ENCODE results near the gene PROC.
"Not testable (repeated sequence)": the region's sequence is repeated elsewhere in the genome, so short reads cannot be mapped to it uniquely, and the experiment has no call there.

Gene PROC

GRCh38 chr2:127428057-127428814, 10.0 kb downstream of the PROC start:
- DNase-seq = no peak

DNA sequence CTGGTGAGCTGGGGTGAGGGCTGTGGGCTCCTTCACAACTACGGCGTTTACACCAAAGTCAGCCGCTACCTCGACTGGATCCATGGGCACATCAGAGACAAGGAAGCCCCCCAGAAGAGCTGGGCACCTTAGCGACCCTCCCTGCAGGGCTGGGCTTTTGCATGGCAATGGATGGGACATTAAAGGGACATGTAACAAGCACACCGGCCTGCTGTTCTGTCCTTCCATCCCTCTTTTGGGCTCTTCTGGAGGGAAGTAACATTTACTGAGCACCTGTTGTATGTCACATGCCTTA, 10.5 kb downstream of the PROC start:
- no peak for DNase-seq

- no peak for DNase-seq
These were observed 11.1 kb downstream of the PROC start for GRCh38 chr2:127429291-127429690.

DNA sequence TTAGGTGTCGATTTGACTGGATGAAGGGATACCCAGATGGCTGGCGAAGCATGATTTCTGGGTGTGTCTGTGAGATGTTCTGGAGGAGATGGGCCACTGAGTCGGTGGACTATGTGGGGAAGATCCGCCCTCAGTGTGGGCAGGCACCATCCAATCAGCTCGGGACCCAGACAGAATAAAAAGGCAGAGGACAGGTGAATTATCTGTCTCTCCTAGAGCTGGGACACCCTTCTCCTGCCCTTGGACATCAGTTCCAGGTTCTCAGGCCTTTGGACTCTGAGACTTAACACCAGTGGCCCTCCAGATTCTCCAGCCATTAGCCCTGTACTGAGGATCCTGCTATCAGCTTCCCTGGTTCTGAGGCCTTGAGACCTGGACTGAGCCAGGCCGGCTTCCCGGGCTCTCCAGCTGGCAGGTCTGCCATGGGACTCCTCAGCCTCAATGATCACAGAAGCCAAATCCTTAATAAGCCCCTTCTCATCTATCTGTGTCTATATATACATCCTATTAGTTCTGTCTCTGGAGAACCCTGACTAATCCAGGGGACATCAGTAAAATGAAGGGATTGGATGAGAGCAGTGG, 11.7 kb downstream of the PROC start:
- no peak for DNase-seq

- DNase-seq = no peak
These were observed 13.3 kb downstream of the PROC start for GRCh38 chr2:127431408-127432023.

DNA sequence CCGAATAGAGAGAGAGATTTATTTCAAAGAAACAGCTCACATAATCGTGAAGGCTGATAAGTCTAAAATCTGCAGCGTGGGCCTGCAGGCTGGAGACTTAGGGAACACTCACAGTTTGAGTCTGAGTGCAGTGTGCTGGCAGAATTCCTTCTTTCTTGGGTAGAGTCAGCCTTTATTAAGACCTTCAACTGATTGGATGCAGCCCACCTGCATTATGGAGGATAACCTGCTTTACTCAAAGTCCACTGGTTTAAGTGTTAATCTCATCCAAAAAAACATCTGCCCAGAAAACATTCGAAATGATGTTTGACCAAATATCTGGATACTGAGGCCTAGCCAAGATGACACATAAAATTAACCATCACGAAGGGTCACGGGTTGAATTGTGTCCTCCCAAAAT, 16.3 kb downstream of the PROC start:
- no peak for DNase-seq

GRCh38 chr2:127437056-127437455, 18.8 kb downstream of the PROC start:
- no peak for DNase-seq

DNA sequence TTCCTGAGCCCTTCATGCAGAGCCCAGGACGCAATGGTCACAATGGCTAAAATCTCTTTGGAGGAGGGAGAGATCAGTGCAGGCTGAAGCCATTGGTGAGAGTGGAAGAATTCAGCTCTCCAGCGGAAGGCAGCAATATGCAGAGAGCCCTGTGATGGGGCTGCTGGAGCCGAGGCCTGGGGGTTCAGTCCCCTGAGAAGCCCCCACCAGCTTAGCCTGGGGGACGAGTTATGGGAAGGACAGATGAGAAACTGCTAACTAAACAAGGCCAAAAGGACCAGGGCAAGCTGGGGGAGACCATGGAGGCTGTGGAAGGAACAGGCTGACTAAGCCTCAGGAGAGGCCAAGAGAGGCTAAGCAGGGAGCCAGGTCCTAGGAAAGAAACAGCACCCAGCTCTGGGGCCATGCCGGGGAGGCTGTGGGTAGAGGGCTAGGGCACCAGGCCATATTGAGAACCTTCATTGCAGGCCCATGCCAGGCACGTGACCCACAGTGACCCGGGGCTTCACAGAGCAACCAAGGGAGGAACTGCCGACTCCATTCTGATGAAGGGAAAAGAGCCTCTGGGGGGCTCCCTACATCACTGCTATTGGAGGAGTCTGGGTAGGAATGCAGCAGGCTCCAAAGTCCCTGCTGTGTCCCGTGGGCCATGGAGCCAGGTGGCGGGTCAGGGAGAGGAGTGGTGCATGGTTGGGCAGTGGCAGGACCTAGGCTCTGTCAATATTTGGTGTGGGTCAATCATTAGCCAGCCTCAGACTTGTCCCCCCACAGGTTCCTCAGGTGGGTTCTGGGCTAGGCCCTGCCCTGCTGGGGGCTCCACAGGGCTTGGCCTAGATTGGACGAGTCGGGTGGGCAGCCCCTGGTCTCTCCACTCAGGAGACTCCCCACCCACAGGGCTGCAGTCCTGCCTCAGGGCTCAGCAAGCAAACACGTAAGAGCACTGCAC, 19.8 kb downstream of the PROC start:
- DNase-seq = no peak

- no peak for DNase-seq
These were observed 21.1 kb downstream of the PROC start for GRCh38 chr2:127439343-127439742.

- DNase-seq = no peak
These were observed 30.3 kb downstream of the PROC start for GRCh38 chr2:127448526-127448925.

GRCh38 chr2:127449414-127449813, 31.2 kb downstream of the PROC start:
- DNase-seq = no peak

DNA sequence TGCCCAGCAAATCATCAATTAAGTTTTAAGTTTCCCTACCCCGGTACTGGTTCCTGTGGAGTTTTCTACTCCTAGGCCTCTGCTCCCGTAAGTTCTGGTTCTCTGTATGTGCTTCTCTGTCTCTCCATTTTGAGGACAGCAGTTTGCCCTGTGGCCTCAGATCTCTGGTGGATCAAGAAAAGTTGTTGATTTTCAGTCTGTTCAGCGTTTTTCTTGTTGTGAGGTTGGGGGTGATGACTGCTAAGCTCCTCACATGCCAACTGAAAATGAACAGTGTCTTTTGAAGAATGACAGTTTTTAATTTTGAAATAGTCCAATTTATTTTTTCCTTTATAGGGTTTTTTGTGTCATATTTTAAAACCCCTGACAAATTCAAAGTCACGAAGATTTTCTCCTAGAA, 31.7 kb downstream of the PROC start:
- DNase-seq = no peak

DNA sequence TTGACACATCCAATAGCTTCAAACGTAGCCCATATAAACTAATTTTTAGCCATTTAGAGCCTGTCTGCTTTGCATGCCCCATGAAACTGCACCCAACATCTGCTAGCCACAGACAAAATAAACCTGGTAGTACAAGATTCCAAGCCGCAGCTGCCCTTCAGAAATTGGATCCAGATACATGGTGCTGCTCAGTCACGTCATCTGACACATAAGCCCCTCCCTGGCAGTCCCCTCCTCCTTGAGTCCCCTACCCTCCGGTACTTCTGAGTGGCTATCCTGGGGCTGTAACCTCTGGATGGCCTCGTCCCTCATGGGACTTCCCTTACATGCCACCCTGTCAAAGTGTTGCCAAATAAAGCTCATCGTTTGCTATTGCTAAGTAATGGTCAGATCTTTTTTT, 33.8 kb downstream of the PROC start:
- DNase-seq = no peak

- not testable (repeated sequence) for DNase-seq
These were observed 34.2 kb downstream of the PROC start for GRCh38 chr2:127452423-127452822.

- DNase-seq = no peak
These were observed 34.8 kb downstream of the PROC start for GRCh38 chr2:127453013-127453391.

DNA sequence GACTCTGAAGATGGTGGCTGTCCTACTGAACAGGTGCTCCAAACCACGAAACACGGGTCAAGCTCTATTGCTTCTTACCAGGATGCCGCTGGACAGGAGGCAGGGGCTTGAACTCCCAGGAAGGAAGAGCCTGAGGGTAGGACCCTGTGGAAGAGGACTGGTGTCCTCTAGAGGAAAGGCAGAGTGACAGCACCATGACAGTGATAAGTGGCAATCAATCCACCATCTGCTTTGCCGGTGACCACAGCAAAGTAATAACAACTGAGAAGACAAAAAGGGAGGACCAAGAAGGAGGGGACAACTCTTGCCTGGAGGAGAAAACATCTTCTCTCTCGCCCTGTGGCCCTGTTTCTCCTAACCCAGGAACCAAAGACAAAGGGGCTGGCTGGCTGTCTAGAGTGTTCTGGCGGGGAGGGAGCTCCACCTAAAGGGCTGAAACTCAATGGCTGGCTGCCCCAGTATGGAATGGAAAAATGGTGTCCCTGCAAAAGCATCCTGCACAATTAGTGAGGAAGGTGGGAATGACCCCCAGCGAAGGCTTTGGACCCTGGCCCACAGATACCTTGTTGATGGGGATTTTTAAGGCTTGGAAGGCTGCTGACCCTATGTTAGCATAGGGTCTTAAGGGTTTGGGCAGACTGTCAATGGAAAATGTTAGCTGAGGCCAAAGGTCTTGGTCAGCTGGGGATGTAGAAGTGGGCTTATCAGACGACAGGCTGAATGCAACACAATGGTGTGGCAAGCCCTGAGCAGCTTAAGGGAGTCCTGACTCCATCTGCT, 35.4 kb downstream of the PROC start:
- DNase-seq = no peak

DNA sequence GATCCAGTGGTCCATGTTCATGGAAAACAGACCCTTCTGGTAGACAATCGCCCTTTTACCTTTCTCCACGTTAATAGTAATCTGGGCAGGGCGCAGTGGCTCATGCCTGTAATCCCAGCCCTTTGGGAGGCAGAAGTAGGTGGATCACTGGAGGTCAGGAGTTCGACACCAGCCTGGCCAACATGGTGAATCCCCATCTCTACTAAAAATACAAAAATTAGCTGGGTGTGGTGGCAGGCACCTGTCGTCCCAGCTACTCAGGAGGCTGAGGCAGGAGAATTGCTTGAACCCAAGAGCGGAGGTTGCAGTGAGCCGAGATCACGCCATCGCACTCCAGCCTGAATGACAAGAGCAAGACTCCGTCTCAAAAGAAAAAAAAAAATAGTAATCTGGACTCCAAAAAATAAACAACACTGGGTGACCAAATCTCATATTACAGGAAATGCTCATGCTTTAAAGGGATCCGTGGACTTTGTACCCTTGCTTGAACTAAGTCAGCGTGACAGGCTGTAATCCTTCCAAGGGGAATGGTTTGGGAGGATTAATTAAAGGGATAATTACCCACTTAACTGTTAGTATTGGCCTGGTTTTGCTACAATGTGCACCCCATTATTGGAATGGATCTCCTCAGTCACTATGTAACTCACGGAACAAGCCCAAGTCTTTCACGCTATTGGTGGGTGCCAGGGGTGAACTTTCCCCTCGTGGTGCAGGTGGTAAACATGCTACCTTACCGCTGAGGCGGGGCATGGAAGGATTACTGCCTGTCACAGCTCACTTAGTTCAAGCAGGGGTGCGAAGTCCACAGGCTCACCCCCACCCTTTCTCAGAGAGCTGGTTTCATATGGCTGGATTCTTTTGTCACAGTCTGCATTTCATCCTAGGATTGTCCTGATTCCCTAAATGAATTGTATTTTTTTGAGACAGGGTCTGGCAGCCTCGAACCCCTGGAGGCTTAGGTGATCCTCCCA, 36.7 kb downstream of the PROC start:
- DNase-seq = no peak

DNA sequence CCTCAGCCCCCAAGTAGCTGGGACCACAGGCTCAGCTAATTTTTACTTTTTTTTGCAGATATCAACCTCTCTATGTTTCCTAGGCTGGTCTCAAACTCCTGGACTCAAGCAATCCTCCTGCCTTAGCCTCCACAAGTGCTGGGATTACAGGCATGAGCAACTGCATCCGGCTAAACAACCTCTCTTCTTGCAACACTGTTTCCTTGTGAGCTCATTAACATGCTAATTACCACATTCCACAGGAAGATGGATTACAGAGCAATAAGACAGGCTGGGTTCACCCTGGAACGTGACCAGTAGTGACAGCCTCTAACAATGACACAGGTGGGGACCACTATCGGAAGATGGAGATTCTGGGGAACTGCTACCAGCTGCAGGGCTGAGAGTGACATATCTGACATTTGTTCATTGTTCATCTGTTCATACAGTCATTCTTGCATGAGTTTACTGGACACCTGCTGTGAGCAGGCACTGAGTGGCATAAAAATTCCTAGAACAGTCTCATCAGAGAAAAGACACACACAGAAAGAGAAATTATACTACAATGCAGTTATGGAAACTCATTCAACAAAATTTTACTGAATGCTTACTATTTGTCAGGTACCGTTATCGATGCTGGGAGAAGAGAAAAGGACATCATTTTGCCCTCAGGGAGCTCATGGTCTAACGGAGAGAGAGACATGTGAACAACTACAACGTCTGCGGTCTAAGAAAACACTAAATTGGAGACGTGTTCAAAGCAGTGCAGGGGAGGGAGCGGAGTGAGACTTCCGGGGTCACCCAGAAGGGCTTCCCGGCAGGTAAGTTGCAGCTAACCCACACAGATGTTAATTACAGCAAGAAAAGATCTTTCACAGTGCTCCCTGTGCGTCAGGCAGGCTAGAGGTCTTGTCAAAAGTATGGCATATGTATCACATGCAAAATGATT, 37.6 kb downstream of the PROC start:
- no peak for DNase-seq

GRCh38 chr2:127456960-127457359, 38.7 kb downstream of the PROC start:
- DNase-seq = no peak

GRCh38 chr2:127462461-127462860, 44.2 kb downstream of the PROC start:
- DNase-seq = no peak
